K562 (cell line): ENCODE measurements around the gene MS4A2. TPM values are rescaled to one million over a fixed set of nuclear protein-coding genes. Genes with fewer than 3 reads are reported as not detected.

Experiments used
- ATAC-seq: fragments of 200-7000 bp; cut with Tn5 transposase; 3 replicates; pipeline ENCODE4 v1.9.1; 2020; ENCODE audit warnings: moderate library complexity
- BruUV-seq: library from RNA; stranded (reverse); fragments of 400-500 nt; replicated peaks from 2 replicates; lab custom pipeline; 2021; lab: Mats Ljungman, UMichigan
- CTCF ChIA-PET: fragments of 300-600 bp; formaldehyde crosslinking; extraction: SDS; loops from one replicate; lab custom pipeline; 2021; ENCODE audit warnings: low intra/inter-chr PET ratio; lab: Yijun Ruan, JAX
- POLR2A ChIA-PET: fragments of 300-600, 350-650 bp; sonication (Branson Sonifier 250); formaldehyde crosslinking; extraction: SDS; loops from one replicate; lab custom pipeline; 2021; ENCODE audit warnings: antibody characterized with exemption, inconsistent platforms; lab: Yijun Ruan, JAX
- DNase-seq, 4 experiments: peaks; one replicate each; pipeline versions ENCODE4 v3.0.0 to v3.0.0-alpha.2; 2011 to 2018; ENCODE audit warnings: low spot score in 3 of 4, mixed read lengths in 3 of 4; ENCODE audit errors: extremely low read depth in 1 of 4
- FAIRE-seq: peaks from 2 replicates; lab custom pipeline; 2011; peaks lifted over from hg19 to GRCh38; lab: Jason Lieb, UNC
- H2AFZ ChIP-seq: 2 replicates; pipeline ENCODE4 v1.6.0; 2011; ENCODE audit warnings: low read depth, low read length, control low read depth, inconsistent platforms
- H3K27ac ChIP-seq: fragments of 200-600 bp; 3 replicates; pipeline ENCODE4 v1.8.0; 2011; ENCODE audit warnings: low read depth, mild to moderate bottlenecking, control low read depth, inconsistent platforms, low read length, moderate library complexity, mixed read lengths; ENCODE audit errors: extremely low read depth
- H3K27me3 ChIP-seq, 2 experiments: fragments of 300-600 bp in 1 of 2; 2 replicates in 1 of 2; 3 replicates in 1 of 2; pipeline versions ENCODE4 v1.6.0 to v1.8.0; 2011; ENCODE audit warnings: inconsistent platforms in 2 of 2, low read length in 2 of 2, mild to moderate bottlenecking in 1 of 2, mixed read lengths in 1 of 2, moderate library complexity in 1 of 2; ENCODE audit not compliant: control insufficient read depth in 2 of 2, insufficient read depth in 2 of 2
- H3K36me3 ChIP-seq: fragments of 300-600 bp; 3 replicates; pipeline ENCODE4 v1.8.0; 2011; ENCODE audit warnings: mild to moderate bottlenecking, low read length, inconsistent platforms; ENCODE audit not compliant: control insufficient read depth, insufficient read depth
- H3K4me1 ChIP-seq, 2 experiments: fragments of 200-600 bp in 1 of 2; replicated peaks in 1 of 2; 2 replicates in 1 of 2; 3 replicates in 1 of 2; pipeline versions ENCODE4 v1.5.1 to v1.8.0; 2011; ENCODE audit warnings: inconsistent platforms in 2 of 2, low read length in 2 of 2, mild to moderate bottlenecking in 1 of 2, mixed read lengths in 1 of 2, moderate library complexity in 1 of 2; ENCODE audit not compliant: control insufficient read depth in 2 of 2, insufficient read depth in 2 of 2
- H3K4me2 ChIP-seq: 2 replicates; pipeline ENCODE4 v1.6.1; 2011; ENCODE audit warnings: low read length, control low read depth, inconsistent platforms, mixed read lengths; ENCODE audit not compliant: insufficient read depth
- H3K4me3 ChIP-seq: fragments of 200-600 bp; sonication (generic), shearing (Covaris generic); 2 replicates; pipeline ENCODE4 v1.5.1; 2016; ENCODE audit warnings: control low read depth, inconsistent platforms
- H3K79me2 ChIP-seq: fragments of 200-600 bp; 3 replicates; pipeline ENCODE4 v1.8.0; 2011; ENCODE audit warnings: low read length, inconsistent platforms; ENCODE audit not compliant: control insufficient read depth, insufficient read depth
- H3K9ac ChIP-seq, 2 experiments: 2 replicates each; pipeline versions ENCODE4 v1.6.0 to v1.6.1; 2011; ENCODE audit warnings: low read depth in 2 of 2, low read length in 2 of 2, control low read depth in 1 of 2, inconsistent platforms in 1 of 2, mild to moderate bottlenecking in 1 of 2, mixed read lengths in 1 of 2; ENCODE audit not compliant: insufficient read depth in 1 of 2
- H3K9me1 ChIP-seq: one replicate; pipeline ENCODE4 v1.6.0; 2011; ENCODE audit warnings: inconsistent platforms, mild to moderate bottlenecking, low read length, moderate library complexity; ENCODE audit not compliant: control insufficient read depth, insufficient read depth
- H3K9me3 ChIP-seq: replicated peaks from 2 replicates; pipeline ENCODE4 v1.5.1; 2011; ENCODE audit warnings: low read depth, low read length, inconsistent platforms; ENCODE audit not compliant: control insufficient read depth, insufficient read depth
- H4K20me1 ChIP-seq: replicated peaks from 2 replicates; pipeline ENCODE4 v1.6.1; 2011; ENCODE audit warnings: low read length, inconsistent platforms, mixed read lengths; ENCODE audit not compliant: control insufficient read depth, insufficient read depth
- ATF1 ChIP-seq, 2 experiments: fragments of 450-650 bp in 1 of 2; IDR thresholded peaks; 2 replicates each; pipeline ENCODE4 v1.6.1; 2016; ENCODE audit warnings: missing compliant biosample characterization in 1 of 2, missing genetic modification characterization in 1 of 2
- CHAMP1 ChIP-seq: fragments of 450-650 bp; IDR thresholded peaks from 2 replicates; pipeline ENCODE4 v1.6.1; 2016; ENCODE audit warnings: mild to moderate bottlenecking
- CREB1 ChIP-seq, 2 experiments: sonication (generic) in 1 of 2; formaldehyde crosslinking in 1 of 2; IDR thresholded peaks; 2 replicates each; pipeline versions ENCODE4 v1.6.1 to v1.8.0; 2012 to 2022; ENCODE audit warnings: inconsistent platforms in 1 of 2, mild to moderate bottlenecking in 1 of 2, missing genetic modification reagents in 1 of 2, moderate library complexity in 1 of 2
- DLX4 ChIP-seq: fragments of 250-450 bp; sonication (Bioruptor Pico); IDR thresholded peaks from 2 replicates; pipeline ENCODE4 v1.6.1; 2021; ENCODE audit warnings: mild to moderate bottlenecking
- NR3C1 ChIP-seq: sonication (generic); formaldehyde crosslinking; IDR thresholded peaks from 2 replicates; pipeline ENCODE4 v1.8.1; 2022; ENCODE audit warnings: missing genetic modification reagents
- RBM39 ChIP-seq: fragments of 200-400 bp; formaldehyde crosslinking; optimal IDR thresholded peaks from 2 replicates; pipeline ENCODE3; 2018; ENCODE audit warnings: low read depth, low read length
- SPI1 ChIP-seq: IDR thresholded peaks from 2 replicates; pipeline ENCODE4 v1.6.1; 2011; ENCODE audit warnings: low read depth, low read length, control low read depth, borderline replicate concordance
- ZBTB1 ChIP-seq: sonication (generic); formaldehyde crosslinking; IDR thresholded peaks from 2 replicates; pipeline ENCODE4 v1.8.1; 2023; ENCODE audit warnings: missing genetic modification reagents, low read depth, mild to moderate bottlenecking, borderline replicate concordance
- ZNF232 ChIP-seq: sonication (generic); formaldehyde crosslinking; IDR thresholded peaks from 2 replicates; pipeline ENCODE4 v1.8.0; 2022; ENCODE audit warnings: mild to moderate bottlenecking, missing genetic modification reagents
- ZNF24 ChIP-seq: fragments of 450-650 bp; IDR thresholded peaks from 2 replicates; pipeline ENCODE4 v1.6.1; 2016
- ZNF444 ChIP-seq: fragments of 250-450 bp; sonication (Bioruptor Pico); IDR thresholded peaks from 2 replicates; pipeline ENCODE4 v1.4.0; 2020; ENCODE audit warnings: mild to moderate bottlenecking, moderate library complexity
- ZNF764 ChIP-seq: fragments of 250-450 bp; sonication (Bioruptor Pico); IDR thresholded peaks from 2 replicates; pipeline ENCODE4 v1.4.0; 2020; ENCODE audit warnings: low read depth, mild to moderate bottlenecking, moderate library complexity
- ZNF830 ChIP-seq: fragments of 250-450 bp; sonication (Bioruptor Pico); IDR thresholded peaks from 2 replicates; pipeline ENCODE4 v1.5.0; 2021; ENCODE audit warnings: mild to moderate bottlenecking
- ZZZ3 ChIP-seq: fragments of 450-650 bp; IDR thresholded peaks from 2 replicates; pipeline ENCODE4 v1.6.1; 2016; ENCODE audit warnings: antibody characterized with exemption, mild to moderate bottlenecking, moderate library complexity
- WGBS: fragments of 100-300 bp; shearing (Covaris generic); methylation state at CpG from one replicate; pipeline ENCODE4 v1.1.6; 2016; ENCODE audit warnings: low coverage, mixed read lengths; ENCODE audit not compliant: insufficient coverage; ENCODE audit errors: missing lambda C conversion rate; 5-methylcytosine and 5-hydroxymethylcytosine counted together
- in situ Hi-C: fragments of 300-500 bp; cut with MboI; formaldehyde crosslinking; loops from 4 replicates; pipeline ENCODE4 v1.15.0; 2018; ENCODE audit warnings: inconsistent platforms, mixed read lengths
- intact Hi-C: fragments of 100-400 bp; cut with micrococcal nuclease; formaldehyde crosslinking; loops from 2 replicates; pipeline ENCODE4 v1.14.2; 2022
- polyA plus RNA-seq, 8 experiments: library from polyadenylated mRNA; depleted of rRNA in 4 of 8; stranded (reverse) in 5 of 8; unstranded in 3 of 8; fragments of >200 nt; fragmentation: Nextera tagmentation in 2 of 8; fragmentation: Illumina TruSeq in 1 of 8; extraction: Ambion mirVana in 2 of 8; extraction: Trizol in 1 of 8; gene quantifications; 2 replicates each; pipeline versions ENCODE4 v1.2.1 to v1.2.3, GENCODE V29; 2011 to 2014; ENCODE audit warnings: inconsistent platforms in 1 of 8, missing spikeins in 1 of 8
- total RNA-seq, 7 experiments: library from RNA; depleted of rRNA in 6 of 7; stranded (reverse); fragments of >200 nt in 6 of 7; fragmentation: Illumina TruSeq in 2 of 7; extraction: Trizol in 2 of 7; gene quantifications; 2 replicates each; pipeline versions ENCODE4 v1.2.1 to v1.2.3, GENCODE V29; 2011 to 2021; ENCODE audit warnings: low replicate concordance in 1 of 7
- TF ChIP-seq, protein P1 (sequence below): sonication (generic); formaldehyde crosslinking; IDR thresholded peaks from 2 replicates; pipeline ENCODE4 v1.8.1; 2023; ENCODE audit warnings: missing genetic modification reagents, mild to moderate bottlenecking, borderline replicate concordance

Gene MS4A2
- total and polyA plus RNA-seq, 9 of the 15 experiments (the other 6 are each of a cell fraction or from before 2014, with no cell fraction given) = 0.06 to 5.7 (median 0.86) TPM

DNA sequence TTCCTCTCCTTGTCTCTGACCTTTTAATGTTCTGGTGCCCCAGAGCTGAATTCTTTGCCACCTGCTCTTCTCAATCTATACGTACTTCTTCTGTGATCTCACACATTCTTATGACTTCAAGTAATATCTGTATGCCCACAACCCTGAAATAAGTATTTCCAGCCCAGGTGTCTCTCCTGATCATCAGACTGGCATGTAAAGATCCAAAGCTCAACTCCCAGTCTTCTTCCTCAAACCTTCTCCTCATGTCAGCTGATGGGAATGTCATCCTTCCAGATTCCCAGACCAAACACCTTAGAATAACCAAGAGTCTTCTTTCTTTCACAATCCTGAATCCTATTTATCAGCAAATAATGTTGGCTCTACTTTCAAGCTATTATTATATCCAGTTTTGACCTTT lies 22.7 kb upstream of the MS4A2 start:
- Histone ChIP-seq H3K4me2 (no peak overlapping the region), H3K79me2 (peaks cover 7% of the 10 kb centered on the region; the same call in 2 of the 3 replicates), H3K27ac (no peak overlapping the region), H3K4me3 (no peak overlapping the region), H3K36me3 (peaks cover 7% of the 10 kb centered on the region; the same call in 1 of the 3 replicates), H3K27me3 (no peaks in the 10 kb centered on the region), H3K9me1 (no peaks in the 10 kb centered on the region), H3K4me1 (peaks cover 0 to 22% of the 10 kb centered on the region in 2 experiments; a peak in 3 of 5 replicates), H3K9ac (no peak overlapping the region), H3K9me3 (peaks cover 3% of the 10 kb centered on the region; the same call in 1 of the 2 replicates), H4K20me1 (no peaks in the 10 kb centered on the region), H2AFZ (0 out of 2 replicates have a peak overlapping the region, but pooled peaks have one; percentile 34)
- no peak for FAIRE-seq
- ChIA-PET POLR2A (interaction anchor here (1.3 kb wide), 1 partner anchor 8 kb away, joined by 3 read pairs; no protein-coding TSS in a partner anchor), CTCF (no interaction called here)
- intact Hi-C loops = loop anchor here (10.0 kb wide), 1 partner anchor 129 kb away; no protein-coding TSS in a partner anchor
- ATAC-seq = no peak
- 75% methylated on average over 1 of the region's 1 CpG for WGBS
- no TSS peak for BruUV-seq
- in situ Hi-C loops = no loop called here
- no peak for DNase-seq
- no peak for TF ChIP-seq ATF1 (CRISPR knock-in tag; IDR thresholded peaks at IDR 0.05)
- TF ChIP-seq ATF1 (tag; IDR thresholded peaks at IDR 0.05) = no peak
- TF ChIP-seq ZNF232 = no peak
- TF ChIP-seq RBM39 = no peak
- no peak for TF ChIP-seq NR3C1 (CRISPR knock-in tag)
- TF ChIP-seq SPI1 = no peak
- TF ChIP-seq, protein P1, sequence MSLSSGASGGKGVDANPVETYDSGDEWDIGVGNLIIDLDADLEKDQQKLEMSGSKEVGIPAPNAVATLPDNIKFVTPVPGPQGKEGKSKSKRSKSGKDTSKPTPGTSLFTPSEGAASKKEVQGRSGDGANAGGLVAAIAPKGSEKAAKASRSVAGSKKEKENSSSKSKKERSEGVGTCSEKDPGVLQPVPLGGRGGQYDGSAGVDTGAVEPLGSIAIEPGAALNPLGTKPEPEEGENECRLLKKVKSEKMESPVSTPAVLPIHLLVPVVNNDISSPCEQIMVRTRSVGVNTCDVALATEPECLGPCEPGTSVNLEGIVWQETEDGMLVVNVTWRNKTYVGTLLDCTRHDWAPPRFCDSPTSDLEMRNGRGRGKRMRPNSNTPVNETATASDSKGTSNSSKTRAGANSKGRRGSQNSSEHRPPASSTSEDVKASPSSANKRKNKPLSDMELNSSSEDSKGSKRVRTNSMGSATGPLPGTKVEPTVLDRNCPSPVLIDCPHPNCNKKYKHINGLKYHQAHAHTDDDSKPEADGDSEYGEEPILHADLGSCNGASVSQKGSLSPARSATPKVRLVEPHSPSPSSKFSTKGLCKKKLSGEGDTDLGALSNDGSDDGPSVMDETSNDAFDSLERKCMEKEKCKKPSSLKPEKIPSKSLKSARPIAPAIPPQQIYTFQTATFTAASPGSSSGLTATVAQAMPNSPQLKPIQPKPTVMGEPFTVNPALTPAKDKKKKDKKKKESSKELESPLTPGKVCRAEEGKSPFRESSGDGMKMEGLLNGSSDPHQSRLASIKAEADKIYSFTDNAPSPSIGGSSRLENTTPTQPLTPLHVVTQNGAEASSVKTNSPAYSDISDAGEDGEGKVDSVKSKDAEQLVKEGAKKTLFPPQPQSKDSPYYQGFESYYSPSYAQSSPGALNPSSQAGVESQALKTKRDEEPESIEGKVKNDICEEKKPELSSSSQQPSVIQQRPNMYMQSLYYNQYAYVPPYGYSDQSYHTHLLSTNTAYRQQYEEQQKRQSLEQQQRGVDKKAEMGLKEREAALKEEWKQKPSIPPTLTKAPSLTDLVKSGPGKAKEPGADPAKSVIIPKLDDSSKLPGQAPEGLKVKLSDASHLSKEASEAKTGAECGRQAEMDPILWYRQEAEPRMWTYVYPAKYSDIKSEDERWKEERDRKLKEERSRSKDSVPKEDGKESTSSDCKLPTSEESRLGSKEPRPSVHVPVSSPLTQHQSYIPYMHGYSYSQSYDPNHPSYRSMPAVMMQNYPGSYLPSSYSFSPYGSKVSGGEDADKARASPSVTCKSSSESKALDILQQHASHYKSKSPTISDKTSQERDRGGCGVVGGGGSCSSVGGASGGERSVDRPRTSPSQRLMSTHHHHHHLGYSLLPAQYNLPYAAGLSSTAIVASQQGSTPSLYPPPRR (CRISPR knock-in tag) = no peak
- no peak for TF ChIP-seq CHAMP1
- no peak for TF ChIP-seq ZNF764 (CRISPR knock-in tag)
- TF ChIP-seq DLX4 = no peak
- TF ChIP-seq CREB1 (IDR thresholded peaks at IDR 0.05) = no peak
- TF ChIP-seq CREB1 (CRISPR knock-in tag; IDR thresholded peaks at IDR 0.05) = no peak
- TF ChIP-seq ZZZ3 = no peak
- no peak for TF ChIP-seq ZNF444
- no peak for TF ChIP-seq ZNF24
- no peak for TF ChIP-seq ZBTB1 (CRISPR knock-in tag)
- TF ChIP-seq ZNF830 (CRISPR knock-in tag) = no peak
